HEK293T (cell line): ENCODE results near the gene TMEM131.

Experiments
- BHLHE40 ChIP-seq: fragments of 450-650 bp; IDR thresholded peaks from 2 replicates; pipeline ENCODE4 v1.6.1; 2016; ENCODE audit warnings: mild to moderate bottlenecking, moderate library complexity, borderline replicate concordance
- ELF4 ChIP-seq: fragments of 450-650 bp; IDR thresholded peaks from 2 replicates; pipeline ENCODE4 v1.6.1; 2017; ENCODE audit warnings: antibody characterized with exemption
- L3MBTL2 ChIP-seq: fragments of 450-650 bp; conservative IDR thresholded peaks from 2 replicates; pipeline ENCODE4 v1.6.1; 2016; ENCODE audit warnings: mild to moderate bottlenecking
- NFRKB ChIP-seq: fragments of 450-650 bp; IDR thresholded peaks from 2 replicates; pipeline ENCODE4 v1.6.1; 2016; ENCODE audit warnings: mild to moderate bottlenecking, moderate library complexity
- SP1 ChIP-seq: fragments of 450-650 bp; IDR thresholded peaks from 2 replicates; pipeline ENCODE4 v1.6.1; 2017
- SUZ12 ChIP-seq: fragments of 450-650 bp; IDR thresholded peaks from 2 replicates; pipeline ENCODE4 v1.6.1; 2016; ENCODE audit warnings: mild to moderate bottlenecking
- TARDBP ChIP-seq: fragments of 450-650 bp; IDR thresholded peaks from 2 replicates; pipeline ENCODE4 v1.6.1; 2016
- ZNF384 ChIP-seq: fragments of 450-650 bp; IDR thresholded peaks from 2 replicates; pipeline ENCODE4 v1.6.1; 2016

DNA sequence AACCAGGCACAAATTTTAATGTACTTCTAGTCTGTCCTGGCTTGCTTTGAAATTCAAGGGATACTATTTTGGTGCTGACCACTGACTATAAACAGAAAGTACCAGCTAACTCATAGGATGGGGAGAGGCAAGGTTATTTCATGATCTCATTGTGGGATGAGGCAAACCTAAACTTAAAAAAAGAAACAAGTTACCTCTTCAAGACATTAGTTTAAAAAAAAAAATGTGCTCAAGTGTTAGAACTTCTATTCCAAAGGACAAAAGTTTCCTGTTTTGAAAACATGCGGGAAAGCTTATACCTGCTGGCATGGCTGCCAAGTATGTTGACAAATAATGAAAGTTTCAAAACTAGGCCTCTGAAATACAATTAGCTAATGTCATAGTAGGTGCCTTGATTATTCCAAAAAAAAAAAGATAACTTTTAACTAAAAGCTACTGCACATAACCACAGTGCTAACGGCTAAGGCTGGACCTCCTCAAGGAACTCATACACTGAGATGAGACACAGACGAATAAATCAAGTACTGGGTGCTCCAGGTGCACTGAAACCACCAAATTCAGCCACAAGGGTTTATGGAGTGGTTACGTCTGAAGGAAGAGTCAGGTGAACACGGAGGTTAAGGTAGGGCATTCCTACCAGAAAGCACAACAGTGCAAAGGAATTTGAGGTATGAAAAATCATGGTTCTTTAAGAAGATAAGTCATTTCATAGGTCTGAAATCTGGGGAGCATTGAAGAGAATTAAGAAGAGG lies 38.1 kb downstream of the TMEM131 start:
- no peak for TF ChIP-seq ELF4
- TF ChIP-seq L3MBTL2 = no peak
- TF ChIP-seq NFRKB = no peak
- no peak for TF ChIP-seq ZNF384
- no peak for TF ChIP-seq SP1
- no peak for TF ChIP-seq SUZ12
- no peak for TF ChIP-seq BHLHE40
- no peak for TF ChIP-seq TARDBP
